Duodenal mucosa (tissue), 2 donors: ENCODE measurements around the gene RBM20.

ENCODE experiments used
- H3K27ac ChIP-seq: one replicate; pipeline ENCODE4 v1.7.0; 2013; ENCODE audit warnings: low read depth, low read length
- H3K27me3 ChIP-seq, 2 donors: one replicate each; pipeline ENCODE4 v1.7.0; 2013; ENCODE audit warnings: low read length in 2 of 2, control low read depth in 1 of 2; ENCODE audit not compliant: insufficient read depth in 2 of 2, control insufficient read depth in 1 of 2
- H3K36me3 ChIP-seq, 2 donors: one replicate each; pipeline ENCODE4 v1.7.0; 2013; ENCODE audit warnings: low read length in 2 of 2, control low read depth in 1 of 2; ENCODE audit not compliant: insufficient read depth in 2 of 2, control insufficient read depth in 1 of 2
- H3K4me1 ChIP-seq, 2 donors: one replicate each; pipeline ENCODE4 v1.7.0; 2013; ENCODE audit warnings: low read length in 2 of 2, control low read depth in 1 of 2; ENCODE audit not compliant: insufficient read depth in 2 of 2, control insufficient read depth in 1 of 2
- H3K4me3 ChIP-seq, 2 donors: one replicate each; pipeline ENCODE4 v1.7.0; 2013; ENCODE audit warnings: low read length in 2 of 2, low read depth in 1 of 2
- H3K9ac ChIP-seq, 2 donors: one replicate each; pipeline ENCODE4 v1.7.0; 2013; ENCODE audit warnings: low read length in 2 of 2, low read depth in 1 of 2
- H3K9me3 ChIP-seq, 2 donors: one replicate each; pipeline ENCODE4 v1.7.0; 2013; ENCODE audit warnings: low read length in 2 of 2, control low read depth in 1 of 2; ENCODE audit not compliant: control insufficient read depth in 1 of 2

RBM20 gene

GRCh38 chr10:110686949-110687348 lies 42.8 kb downstream of the RBM20 start:
- no peaks in the 10 kb centered on the region for H3K36me3 ChIP-seq
- H3K9ac ChIP-seq: no peak overlapping the region
- no peak overlapping the region for H3K4me3 ChIP-seq
- H3K4me1 ChIP-seq: no peaks in the 10 kb centered on the region
- H3K9me3 ChIP-seq: no peaks in the 10 kb centered on the region
- peaks cover 2 to 5% of the 10 kb centered on the region in 2 donors for H3K27me3 ChIP-seq
- no peak overlapping the region for H3K27ac ChIP-seq

- Histone ChIP-seq H3K9me3 (no peaks in the 10 kb centered on the region), H3K36me3 (no peaks in the 10 kb centered on the region), H3K9ac (no peak overlapping the region), H3K27me3 (peaks cover 2 to 3% of the 10 kb centered on the region in 2 donors), H3K27ac (no peak overlapping the region), H3K4me1 (no peaks in the 10 kb centered on the region), H3K4me3 (no peak overlapping the region)
These were observed 43.3 kb downstream of the RBM20 start for GRCh38 chr10:110687400-110687799.

GRCh38 chr10:110691139-110691538 lies 47.0 kb downstream of the RBM20 start:
- H3K27ac ChIP-seq: no peak overlapping the region
- H3K27me3 ChIP-seq: peaks cover 2 to 3% of the 10 kb centered on the region in 2 donors
- H3K9ac ChIP-seq: no peak overlapping the region
- no peak overlapping the region for H3K4me3 ChIP-seq
- H3K36me3 ChIP-seq: no peaks in the 10 kb centered on the region
- no peaks in the 10 kb centered on the region for H3K9me3 ChIP-seq
- H3K4me1 ChIP-seq: no peaks in the 10 kb centered on the region

GRCh38 chr10:110694263-110694662 lies 50.1 kb downstream of the RBM20 start:
- no peak overlapping the region for H3K4me3 ChIP-seq
- H3K9ac ChIP-seq: no peak overlapping the region
- H3K27ac ChIP-seq: no peak overlapping the region

GRCh38 chr10:110694820-110695538 lies 50.8 kb downstream of the RBM20 start:
- Histone ChIP-seq H3K4me1 (no peaks in the 10 kb centered on the region), H3K27ac (no peak overlapping the region), H3K9me3 (no peaks in the 10 kb centered on the region), H3K27me3 (peaks cover 0 to 3% of the 10 kb centered on the region in 2 donors), H3K36me3 (no peaks in the 10 kb centered on the region), H3K9ac (no peak overlapping the region), H3K4me3 (no peak overlapping the region)

More at GRCh38 chr10:110694263-110694662, 50.1 kb downstream of the RBM20 start:
- H3K27me3 ChIP-seq: peaks cover 0 to 3% of the 10 kb centered on the region in 2 donors
- no peaks in the 10 kb centered on the region for H3K9me3 ChIP-seq
- H3K4me1 ChIP-seq: no peaks in the 10 kb centered on the region
- no peaks in the 10 kb centered on the region for H3K36me3 ChIP-seq

GRCh38 chr10:110695539-110695886 lies 51.4 kb downstream of the RBM20 start:
- H3K36me3 ChIP-seq: no peaks in the 10 kb centered on the region
- no peak overlapping the region for H3K9ac ChIP-seq
- H3K4me1 ChIP-seq: no peaks in the 10 kb centered on the region
- no peak overlapping the region for H3K4me3 ChIP-seq
- H3K27ac ChIP-seq: no peak overlapping the region
- H3K9me3 ChIP-seq: no peaks in the 10 kb centered on the region
- peaks cover 0 to 3% of the 10 kb centered on the region in 2 donors for H3K27me3 ChIP-seq

DNA sequence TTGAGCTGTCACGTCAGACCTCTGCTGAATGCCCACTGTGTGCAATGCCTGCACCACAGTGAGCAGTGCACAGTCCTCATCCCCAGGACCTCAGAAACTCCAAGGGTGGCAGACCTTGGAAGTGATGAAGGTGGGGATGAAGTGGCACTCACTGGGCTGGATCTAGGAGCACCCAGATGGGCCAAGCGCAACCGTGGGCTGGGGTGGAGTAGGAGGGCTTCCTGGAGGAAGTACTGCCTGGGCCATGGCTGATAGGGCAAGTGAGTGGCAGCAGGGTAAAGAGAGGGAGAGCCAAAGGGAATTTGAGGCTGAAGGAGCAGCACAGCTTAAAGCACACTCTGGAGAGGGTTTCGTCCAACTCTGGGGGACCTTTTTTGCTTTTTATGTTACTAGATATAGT lies 52.3 kb downstream of the RBM20 start:
- Histone ChIP-seq H3K4me1 (no peaks in the 10 kb centered on the region), H3K27me3 (peaks cover 0 to 3% of the 10 kb centered on the region in 2 donors), H3K36me3 (no peaks in the 10 kb centered on the region), H3K9me3 (no peaks in the 10 kb centered on the region), H3K4me3 (no peak overlapping the region), H3K27ac (no peak overlapping the region), H3K9ac (no peak overlapping the region)

DNA sequence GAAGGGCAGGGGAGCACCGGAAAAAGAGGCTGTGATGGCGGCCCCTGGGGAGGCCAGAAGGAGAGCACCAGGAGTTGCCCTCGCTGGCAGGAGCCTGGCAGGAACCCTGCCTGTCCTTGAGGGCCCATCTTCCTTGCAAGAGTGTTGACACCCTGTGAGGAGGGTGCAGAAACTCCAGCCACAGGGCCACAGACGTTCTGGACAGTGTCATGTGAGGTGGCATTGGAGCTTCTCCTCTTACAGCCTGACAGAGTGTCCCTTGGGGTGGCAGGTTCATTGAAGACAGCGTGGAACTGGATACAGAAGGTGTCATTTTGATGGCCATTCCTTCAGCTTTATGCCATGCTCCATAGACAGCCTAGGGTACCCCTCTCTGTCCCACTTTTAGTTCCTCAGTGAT lies 54.2 kb downstream of the RBM20 start:
- Histone ChIP-seq H3K27me3 (peaks cover 0 to 3% of the 10 kb centered on the region in 2 donors), H3K9ac (no peak overlapping the region), H3K9me3 (no peaks in the 10 kb centered on the region), H3K36me3 (no peaks in the 10 kb centered on the region), H3K27ac (no peak overlapping the region), H3K4me3 (no peak overlapping the region), H3K4me1 (no peaks in the 10 kb centered on the region)

GRCh38 chr10:110698782-110699201 lies 54.7 kb downstream of the RBM20 start:
- Histone ChIP-seq H3K36me3 (no peaks in the 10 kb centered on the region), H3K4me1 (no peaks in the 10 kb centered on the region), H3K4me3 (no peak overlapping the region), H3K27me3 (peaks cover 0 to 3% of the 10 kb centered on the region in 2 donors), H3K9me3 (no peaks in the 10 kb centered on the region), H3K9ac (no peak overlapping the region), H3K27ac (no peak overlapping the region)

- Histone ChIP-seq H3K4me1 (no peaks in the 10 kb centered on the region), H3K9me3 (no peaks in the 10 kb centered on the region), H3K4me3 (no peak overlapping the region), H3K27me3 (peaks cover 0 to 3% of the 10 kb centered on the region in 2 donors), H3K9ac (no peak overlapping the region), H3K36me3 (no peaks in the 10 kb centered on the region), H3K27ac (no peak overlapping the region)
These were observed 55.8 kb downstream of the RBM20 start for GRCh38 chr10:110699859-110700468.
